ENCODE measurements around the gene CTDP1.
"Not testable (repeated sequence)": the region's sequence is repeated elsewhere in the genome, so short reads cannot be mapped to it uniquely, and the experiment has no call there.

The CTDP1 gene

DNA sequence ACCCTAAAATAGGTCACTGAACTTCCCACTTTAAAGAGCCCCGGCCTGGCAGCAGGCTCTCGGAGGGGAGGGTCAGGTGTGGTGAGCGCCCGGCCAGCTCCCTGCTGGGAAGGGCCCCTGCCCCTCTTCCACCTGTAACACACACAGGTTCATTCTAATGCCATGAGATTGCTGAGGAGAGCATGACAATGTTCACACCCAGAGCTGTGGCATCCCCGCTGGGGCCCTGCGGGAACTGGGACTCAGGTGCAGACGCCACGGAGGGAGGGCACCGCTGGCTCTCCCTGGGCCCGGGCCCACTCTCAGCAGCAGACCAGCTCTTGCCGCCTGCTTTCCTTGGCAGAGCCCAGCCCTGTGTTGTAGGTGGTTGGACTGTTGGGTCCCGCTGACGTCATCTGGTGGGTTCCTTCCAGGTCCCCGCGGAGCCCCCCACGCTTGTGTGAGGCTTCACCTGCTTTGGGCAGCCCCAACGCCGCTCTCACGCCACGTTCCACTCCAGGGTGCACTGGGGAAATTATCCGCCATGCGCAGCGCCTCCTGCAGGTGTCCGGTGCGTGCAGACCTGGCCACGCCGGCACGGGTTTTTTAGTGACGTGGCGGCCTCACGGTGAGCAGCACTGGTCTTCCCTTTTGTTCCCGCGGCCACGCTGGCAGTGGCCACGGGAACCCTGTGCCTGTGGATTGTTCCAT, 67.7 kb downstream of the CTDP1 start:
- DNase-seq = no peak

DNA sequence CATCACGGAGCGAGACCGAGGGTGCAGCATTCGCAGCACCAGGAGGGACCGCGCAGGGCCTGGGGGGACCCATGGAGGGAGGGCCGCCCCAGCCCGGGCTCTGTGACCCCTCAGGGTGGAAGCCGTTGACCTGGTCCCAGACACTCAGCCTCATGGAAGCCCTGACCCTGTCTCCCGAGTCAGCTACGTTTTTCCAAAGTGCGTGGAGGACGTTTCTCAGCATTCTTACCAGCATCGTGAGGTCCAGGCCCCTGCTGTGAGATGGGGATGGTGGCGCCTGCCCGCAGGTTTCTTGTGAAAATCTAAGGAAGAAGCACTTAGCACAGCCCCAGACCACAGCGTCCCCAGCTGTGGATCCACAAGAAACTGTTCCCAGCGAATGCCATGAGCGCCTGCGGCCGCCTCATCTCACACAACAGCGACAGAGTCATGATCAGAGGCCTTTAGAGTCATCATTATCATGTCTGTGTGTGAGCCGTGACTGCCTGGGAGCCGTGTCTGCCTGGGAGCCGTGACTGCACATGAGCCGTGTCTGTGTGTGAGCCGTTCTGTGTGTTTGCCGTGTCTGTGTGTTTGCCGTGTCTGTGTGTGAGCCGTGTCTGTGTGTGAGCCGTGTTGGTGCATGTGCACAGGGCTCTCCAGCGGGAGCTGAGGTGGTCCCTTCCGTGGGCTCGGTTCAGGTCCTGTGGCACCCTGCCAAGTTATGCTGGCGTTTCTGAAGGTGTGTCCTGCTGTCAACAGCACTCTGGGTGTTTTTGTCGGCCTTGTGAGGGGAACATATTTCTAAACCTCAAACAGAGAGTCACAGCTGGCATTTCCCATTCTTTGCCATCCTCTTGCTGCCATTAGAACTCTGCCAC, 68.9 kb downstream of the CTDP1 start:
- no peak for DNase-seq

DNA sequence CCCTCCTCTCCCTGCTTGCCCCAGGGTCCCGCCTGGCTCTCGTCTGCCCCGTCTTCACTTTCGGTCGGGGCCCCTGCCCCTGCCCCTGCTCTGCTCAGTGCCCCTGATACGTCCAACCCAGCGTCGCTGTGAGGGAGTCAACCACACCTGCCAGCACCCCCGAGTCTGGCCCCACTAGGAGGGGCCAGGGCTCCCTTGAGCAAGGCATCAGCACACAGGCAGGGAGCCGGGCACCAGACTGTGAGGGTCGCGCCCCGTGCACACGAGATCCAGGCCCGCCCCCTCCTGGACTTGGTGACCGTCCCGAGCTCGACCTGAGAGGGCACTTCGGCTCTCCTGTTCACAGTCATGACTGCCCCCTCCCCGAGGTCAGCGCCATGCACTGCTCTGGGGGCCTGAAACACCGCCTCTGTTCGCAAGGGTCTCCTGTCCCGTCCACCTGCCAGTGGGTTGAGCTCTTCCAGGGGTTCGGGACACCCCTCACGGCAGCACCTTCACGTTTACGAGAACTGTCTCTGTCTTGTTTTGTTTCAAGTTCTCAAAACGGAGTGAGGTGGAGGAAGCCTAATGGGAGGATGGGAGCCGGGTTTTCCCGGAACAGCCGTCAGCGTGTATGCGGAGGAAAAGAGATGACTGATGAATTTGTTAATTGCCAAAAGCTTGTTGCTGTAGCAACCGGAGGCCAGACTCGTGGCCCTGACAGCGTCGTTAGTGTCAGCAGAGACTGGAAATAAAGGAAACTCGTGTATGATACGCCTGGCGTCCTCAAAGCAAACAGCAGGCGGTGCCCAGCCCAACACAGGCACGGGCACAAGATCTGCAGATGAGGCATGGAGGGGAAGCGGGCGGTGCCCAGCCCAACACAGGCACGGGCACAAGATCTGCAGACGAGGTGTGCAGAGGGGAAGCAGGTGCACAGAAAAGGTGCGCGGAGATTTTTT, 69.9 kb downstream of the CTDP1 start:
- DNase-seq = peak; percentile 4

DNA sequence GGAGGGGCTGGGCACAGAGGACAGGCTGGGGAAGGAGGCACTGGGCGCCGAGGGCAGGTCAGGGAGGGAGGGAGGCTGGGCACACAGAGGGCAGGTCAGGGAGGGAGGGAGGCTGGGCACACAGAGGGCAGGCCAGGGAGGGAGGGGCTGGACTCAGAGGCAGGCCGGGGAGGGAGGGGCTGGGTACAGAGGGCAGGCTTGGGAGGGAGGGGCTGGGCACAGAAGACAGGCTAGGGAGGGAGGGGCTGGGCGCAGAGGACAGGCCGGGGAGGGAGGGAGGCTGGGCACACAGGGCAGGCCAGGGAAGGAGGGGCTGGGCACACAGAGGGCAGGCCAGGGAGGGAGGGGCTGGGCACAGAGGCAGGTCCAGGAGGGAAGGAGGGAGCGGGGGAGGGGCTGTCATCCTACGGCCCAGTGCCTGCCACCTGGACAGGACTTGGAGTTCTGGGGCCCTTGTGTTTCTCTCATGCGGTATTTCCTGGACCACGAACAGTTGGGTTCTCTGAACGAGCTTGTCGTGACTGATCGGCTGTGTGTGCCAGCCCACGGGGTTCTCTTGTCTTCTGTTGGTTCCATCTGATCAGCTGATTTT, 71.5 kb downstream of the CTDP1 start:
- no peak for DNase-seq

DNA sequence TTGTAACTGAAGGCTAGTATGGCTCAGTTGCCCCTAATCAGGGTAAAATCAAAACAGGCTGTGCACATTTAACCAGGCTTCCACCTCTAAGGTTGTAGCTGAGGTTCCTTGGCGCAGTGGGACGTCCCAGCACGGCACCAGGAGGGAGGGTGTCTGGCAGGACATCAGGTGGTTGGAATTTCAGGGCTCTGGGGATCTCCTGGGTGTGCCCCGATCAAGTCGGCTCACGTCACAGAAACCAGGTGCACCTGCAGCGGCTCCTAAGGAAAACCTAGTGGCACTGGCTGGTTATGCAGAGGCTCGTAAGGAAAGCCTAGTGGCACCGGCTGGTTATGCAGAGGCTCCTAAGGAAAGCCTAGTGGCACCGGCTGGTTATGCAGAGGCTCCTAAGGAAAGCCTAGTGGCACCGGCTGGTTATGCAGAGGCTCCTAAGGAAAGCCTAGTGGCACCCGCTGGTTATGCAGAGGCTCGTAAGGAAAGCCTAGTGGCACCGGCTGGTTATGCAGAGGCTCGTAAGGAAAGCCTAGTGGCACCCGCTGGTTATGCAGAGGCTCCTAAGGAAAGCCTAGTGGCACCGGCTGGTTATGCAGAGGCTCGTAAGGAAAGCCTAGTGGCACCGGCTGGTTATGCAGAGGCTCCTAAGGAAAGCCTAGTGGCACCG, 72.4 kb downstream of the CTDP1 start:
- not testable (repeated sequence) for DNase-seq

DNA sequence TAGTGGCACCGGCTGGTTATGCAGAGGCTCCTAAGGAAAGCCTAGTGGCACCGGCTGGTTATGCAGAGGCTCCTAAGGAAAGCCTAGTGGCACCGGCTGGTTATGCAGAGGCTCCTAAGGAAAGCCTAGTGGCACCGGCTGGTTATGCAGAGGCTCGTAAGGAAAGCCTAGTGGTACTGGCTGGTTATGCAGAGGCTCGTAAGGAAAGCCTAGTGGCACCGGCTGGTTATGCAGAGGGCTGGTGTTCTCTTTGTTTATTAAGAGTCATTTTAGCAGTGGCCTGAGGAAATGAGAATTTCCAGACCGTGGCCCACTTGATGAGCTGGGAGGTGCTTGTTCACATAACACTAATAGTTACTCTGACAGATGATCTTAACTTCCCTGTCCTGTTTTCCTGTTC, 73.3 kb downstream of the CTDP1 start:
- not testable (repeated sequence) for DNase-seq

DNA sequence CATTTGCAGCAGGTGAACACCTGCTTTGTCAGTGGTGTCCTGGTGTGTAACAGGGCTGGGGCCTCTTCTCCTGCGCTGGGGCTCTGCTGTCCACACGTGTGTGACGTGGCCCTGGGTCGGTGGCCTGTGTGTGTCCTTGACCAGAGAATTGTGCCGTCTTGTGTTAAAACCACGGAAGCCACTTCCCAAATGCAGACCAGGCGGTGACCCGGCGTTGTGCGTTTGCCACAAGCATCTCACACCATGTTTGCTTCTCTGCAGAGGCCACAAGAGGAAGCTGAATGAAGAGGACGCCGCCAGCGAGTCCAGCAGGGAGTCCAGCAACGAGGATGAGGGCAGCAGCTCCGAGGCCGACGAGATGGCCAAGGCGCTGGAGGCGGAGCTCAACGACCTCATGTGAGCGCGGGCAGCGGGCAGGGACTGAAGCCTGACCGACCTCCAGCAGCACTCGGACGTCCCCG, 73.8 kb downstream of the CTDP1 start:
- no peak for DNase-seq

DNA sequence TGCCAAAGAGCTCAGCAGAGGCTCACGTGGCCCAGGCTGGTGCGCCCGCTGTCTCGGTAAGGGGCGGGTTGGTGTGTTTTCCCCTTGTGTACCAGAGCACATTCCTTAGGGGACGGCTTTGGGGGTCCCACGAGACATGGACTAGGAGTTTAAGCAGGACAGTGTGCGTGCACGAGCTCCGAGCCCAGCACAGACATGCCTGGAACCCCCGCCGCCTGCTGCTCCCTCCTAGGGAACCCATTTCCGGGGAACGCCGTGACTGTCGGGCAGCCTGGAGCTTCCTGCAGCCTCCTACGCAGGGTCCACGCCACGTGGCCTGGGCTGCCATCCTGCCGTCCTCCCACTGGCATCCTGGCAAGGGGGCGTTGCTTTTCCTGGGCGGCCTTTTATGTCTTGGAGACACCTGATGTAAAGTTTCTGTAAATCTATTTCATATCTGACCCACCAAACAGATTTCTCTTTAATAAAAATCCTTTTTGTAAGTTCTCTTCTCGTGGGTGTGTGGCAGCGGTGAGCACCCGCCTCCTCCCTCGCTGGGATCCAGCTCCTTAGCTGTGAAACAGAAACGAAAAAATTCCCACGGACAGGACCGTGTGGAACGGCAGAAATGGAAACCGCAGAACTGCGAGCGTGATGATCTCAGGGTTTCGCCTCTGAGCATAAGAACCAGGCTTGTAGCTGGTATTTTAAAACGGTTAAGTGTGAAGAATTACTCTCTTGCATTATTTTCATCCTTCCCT, 74.6 kb downstream of the CTDP1 start:
- no peak for DNase-seq

DNA sequence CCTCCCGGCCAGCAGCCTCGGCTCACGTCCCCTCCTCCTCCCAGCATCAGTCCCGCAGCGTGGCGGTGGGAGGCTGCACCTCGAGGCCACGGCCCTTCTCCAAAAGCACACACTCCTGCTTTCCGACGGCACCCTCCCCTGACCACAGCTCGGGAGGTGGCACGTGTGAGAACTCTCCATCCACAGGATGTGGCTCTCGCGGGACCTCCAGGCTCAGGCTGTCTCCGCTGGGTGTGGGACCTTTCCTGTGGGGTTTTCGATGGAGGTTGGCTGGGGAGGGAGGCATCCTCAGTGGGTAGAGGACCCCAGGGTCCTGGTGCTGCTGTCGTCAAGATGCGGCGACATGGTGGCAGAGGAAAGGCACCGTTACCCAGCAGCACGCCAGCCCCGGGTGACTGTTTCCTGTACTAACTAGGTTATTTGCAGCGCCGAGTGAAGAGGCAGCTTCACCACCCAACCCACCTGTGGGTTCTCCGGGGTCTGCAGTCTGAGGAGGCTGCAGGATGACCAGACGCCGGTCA, 75.3 kb downstream of the CTDP1 start:
- no peak for DNase-seq

DNA sequence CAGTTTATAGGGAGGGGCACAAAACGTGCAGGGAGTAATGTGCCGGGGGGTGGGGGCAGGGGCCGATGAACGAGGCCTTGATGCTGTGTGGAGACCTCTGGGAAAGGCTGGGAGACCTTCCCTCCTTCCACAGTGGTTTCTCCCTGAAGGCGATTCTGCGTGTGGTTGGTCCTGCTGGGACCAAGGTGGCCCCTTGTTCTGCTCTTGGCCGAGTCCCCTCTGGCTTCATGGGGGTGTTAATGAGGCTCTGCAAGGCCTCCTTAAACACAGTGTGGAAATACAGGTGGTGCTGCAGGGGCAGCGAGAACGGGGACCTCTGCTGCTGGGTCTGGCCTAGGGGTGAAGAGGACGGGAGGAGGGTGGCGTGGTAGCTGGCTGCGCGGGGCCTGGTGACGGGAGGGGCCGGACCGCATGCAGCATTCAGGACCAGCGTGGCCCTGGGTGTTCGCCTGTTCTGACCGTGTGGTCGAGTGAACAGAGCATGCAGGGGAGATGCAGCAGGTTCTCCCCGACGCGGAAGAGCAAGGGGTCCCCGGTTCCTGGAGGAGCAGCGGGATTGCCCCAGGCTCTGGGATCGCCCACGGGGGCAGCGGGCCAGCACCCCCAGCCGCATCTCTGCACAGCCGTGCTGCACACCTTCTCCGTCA, 76.0 kb downstream of the CTDP1 start:
- no peak for DNase-seq

DNA sequence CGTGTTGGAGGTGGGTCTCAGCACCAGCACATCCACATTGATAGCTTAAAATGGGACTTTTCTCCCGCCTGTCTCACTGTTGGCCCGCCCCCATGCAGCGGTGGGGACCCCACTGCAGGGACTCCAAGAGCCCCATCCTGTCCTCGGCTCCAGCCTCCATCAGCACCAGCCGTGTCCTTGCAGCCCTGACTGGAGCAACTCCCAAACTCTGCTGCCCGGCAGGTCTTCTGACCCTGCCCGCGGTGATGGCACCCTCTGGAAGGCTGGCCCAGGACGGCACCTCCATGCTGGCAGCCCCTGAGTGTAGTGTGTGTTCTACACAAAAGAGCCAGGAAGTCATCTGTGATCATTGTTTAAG, 76.5 kb downstream of the CTDP1 start:
- no peak for DNase-seq

DNA sequence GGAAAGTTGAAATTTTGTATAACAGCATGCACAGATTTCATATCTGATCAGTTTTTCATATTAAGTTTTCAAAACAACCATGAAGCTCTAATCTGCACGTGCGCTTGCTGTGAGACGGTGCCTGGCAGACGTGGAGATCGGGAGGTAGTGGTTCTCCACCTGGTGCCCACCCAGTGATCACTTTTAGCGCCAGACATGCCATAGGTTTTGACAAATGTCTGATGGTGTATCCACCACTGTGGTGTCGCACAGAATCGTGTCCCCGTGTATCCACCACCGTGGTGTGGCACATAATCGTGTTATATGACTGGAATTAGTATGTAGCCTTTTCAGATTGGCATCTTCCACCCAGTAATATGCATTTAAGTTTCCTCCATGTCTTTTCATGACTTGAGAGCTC, 77.2 kb downstream of the CTDP1 start:
- no peak for DNase-seq

DNA sequence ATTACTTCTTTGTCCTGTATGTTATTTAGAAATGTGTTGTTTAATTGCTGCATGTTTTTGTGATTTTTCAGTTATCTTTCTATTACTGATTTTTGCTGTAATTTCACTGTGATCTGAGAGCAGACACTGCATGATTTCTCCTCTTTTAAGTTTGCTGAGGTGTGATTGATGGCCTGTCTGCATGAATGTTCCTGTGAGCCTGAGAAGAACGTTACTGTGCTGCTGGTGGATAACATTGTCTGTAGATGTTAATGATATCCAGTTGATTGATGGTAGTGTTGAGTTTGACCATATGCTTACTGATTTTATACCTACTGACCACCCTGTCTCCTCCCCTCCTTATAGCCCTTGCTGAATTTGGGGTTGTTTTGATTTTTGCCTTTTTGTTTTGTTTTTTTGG, 80.7 kb downstream of the CTDP1 start:
- no peak for DNase-seq

DNA sequence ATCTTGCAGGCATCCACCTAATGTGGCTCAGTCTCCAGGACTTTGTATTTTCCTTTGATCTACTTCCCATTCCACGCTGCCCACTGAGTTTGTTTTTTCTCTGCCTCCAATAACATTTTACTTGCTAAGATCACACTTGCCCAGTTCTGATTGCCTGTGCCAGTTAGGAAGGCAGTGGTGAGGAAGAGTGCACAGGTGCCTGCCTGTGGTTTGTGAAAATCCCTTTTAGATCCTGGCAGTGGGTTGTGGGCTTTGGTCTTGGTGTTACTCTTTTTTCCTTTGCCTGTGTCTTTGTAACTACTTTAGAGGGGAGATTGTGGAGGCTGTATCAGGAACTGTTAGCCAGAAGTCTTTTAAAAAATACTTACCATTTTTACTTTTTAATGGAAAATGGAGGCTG, 81.3 kb downstream of the CTDP1 start:
- DNase-seq = no peak

DNA sequence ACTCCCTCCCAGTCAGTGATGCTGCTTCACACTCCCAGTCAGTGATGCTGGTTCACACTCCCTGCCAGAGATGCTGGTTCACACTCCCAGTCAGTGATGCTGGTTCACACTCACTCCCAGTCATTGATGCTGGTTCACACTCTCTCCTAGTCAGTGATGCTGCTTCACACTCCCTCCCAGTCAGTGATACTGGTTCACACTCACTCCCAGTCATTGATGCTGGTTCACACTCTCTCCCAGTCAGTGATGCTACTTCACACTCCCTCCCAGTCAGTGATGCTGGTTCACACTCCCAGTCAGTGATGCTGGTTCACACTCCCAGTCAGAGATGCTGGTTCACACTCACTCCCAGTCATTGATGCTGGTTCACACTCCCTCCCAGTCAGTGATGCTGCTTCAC, 83.8 kb downstream of the CTDP1 start:
- DNase-seq = no peak

DNA sequence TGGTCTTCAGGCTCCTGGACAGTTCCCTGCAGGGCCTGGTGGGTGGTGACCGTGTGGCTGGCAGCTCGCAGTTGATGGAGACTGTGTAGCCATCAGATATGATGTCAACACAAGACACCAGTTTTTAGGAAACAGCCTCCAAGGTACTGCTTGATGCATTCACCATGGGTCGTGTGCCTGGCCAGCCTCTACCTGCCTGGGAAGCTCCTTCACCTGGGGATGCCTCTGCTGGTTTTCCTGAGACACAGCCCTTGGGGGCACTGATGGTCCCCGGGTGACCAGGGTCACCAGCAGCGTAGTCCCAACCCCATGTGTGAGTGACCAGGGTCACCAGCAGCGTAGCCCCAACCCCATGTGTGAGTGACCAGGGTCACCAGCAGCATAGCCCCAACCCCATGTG, 84.5 kb downstream of the CTDP1 start:
- no peak for DNase-seq

DNA sequence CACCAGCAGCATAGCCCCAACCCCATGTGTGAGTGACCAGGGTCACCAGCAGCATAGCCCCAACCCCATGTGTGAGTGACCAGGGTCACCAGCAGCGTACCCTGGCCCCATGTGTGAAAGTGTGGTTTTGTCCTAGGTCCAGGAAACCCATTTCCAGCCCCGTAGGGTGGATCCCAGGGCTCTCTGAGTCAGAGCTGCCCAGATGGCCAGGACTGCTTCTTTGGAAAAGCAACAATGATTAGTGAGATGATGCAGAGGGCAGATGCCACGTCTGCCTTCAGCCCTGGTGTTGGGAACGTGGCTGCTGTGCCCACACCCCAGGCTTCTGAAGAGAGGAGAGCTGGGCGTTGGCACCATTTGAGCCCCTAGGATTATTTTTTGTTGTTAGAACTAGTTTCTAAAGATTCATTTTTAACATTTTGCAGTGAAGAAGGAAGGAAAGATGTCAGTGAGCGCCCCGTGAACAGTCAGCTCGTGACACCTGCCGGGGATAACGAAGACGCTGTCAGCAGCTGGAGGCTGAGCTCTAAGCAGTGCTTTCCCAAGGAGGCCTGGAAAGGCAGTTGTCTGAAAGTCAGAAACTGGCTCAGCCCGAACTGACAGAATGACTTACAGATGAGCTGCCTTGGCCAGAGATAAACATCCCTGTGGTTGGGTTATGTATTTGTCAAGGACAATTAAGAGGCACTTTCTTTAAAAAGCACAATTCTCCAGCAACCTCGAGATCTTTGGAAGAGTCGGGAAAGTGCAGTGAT, 86.1 kb downstream of the CTDP1 start:
- DNase-seq = no peak

DNA sequence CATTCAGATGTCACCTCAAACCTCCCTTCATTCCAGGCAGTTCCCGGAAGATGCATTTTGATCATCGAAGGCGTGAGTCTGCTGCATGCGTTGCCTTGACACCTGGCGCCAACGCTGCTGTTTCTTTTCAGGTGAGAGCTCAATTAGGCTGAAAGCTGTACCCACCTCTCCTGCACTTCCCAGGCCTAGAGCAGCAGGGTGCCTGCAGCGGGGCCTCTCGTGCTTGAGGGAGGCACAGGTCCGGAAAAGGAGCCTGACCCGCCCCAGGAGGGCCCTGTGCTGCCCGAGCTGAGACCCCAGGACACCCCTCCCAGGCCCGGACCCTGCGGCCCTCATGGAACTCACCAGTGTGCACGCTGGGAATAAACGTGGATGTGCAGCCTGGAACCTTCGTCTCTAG, 86.7 kb downstream of the CTDP1 start:
- DNase-seq = peak; percentile 21

DNA sequence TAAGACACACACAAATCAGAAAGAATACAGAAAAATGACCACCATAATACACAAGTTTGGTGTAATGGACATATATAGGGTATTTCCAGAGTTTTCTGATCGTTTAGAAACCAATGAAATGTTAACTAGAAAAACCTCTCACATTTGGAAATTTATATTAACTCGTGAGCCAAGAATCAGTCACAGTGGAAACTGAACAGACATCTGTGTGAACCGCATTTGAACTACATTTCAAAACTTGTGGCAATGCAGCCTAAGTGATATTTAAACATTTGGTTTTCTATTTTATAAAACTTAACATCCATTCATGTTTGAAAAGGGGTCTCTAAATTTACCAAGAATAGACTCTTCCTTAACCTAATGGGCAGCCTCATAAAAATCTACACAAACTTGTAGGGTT, 89.1 kb downstream of the CTDP1 start:
- DNase-seq = no peak
